ENCODE measurements around the gene ARAP3.

ARAP3 gene

GRCh38 chr5:141668601-141669265, 13.3 kb downstream of the ARAP3 start:
- Histone ChIP-seq H3K27ac (ENCODE audit: low read depth, low read length) (no peak overlapping the region), H3K9ac (ENCODE audit: low read depth, low read length) (no peak overlapping the region), H3K36me3 (ENCODE audit: insufficient read depth, low read length) (peaks cover 60% of the 10 kb centered on the region), H3K27me3 (ENCODE audit: insufficient read depth, low read length) (no peaks in the 10 kb centered on the region), H3K4me3 (ENCODE audit: low read length) (no peak overlapping the region), H3K9me3 (ENCODE audit: insufficient read depth, low read depth, low read length) (no peaks in the 10 kb centered on the region), H3K4me1 (ENCODE audit: insufficient read depth, low read length) (peaks cover 3% of the 10 kb centered on the region)
- 87% methylated on average over 8 of the region's 8 CpGs for WGBS

GRCh38 chr5:141665995-141666940, 15.8 kb downstream of the ARAP3 start:
- H3K4me3 ChIP-seq (ENCODE audit: low read length): no peak overlapping the region
- H3K27me3 ChIP-seq (ENCODE audit: insufficient read depth, low read length): no peaks in the 10 kb centered on the region
- no peak overlapping the region for H3K9ac ChIP-seq (ENCODE audit: low read depth, low read length)
- H3K36me3 ChIP-seq (ENCODE audit: insufficient read depth, low read length): peaks cover 64% of the 10 kb centered on the region
- H3K27ac ChIP-seq (ENCODE audit: low read depth, low read length): no peak overlapping the region
- H3K9me3 ChIP-seq (ENCODE audit: insufficient read depth, low read depth, low read length): no peaks in the 10 kb centered on the region
- no peaks in the 10 kb centered on the region for H3K4me1 ChIP-seq (ENCODE audit: insufficient read depth, low read length)
- 82% methylated on average over 16 of the region's 18 CpGs for WGBS

GRCh38 chr5:141664733-141665461, 17.1 kb downstream of the ARAP3 start:
- Histone ChIP-seq H3K27me3 (ENCODE audit: insufficient read depth, low read length) (no peaks in the 10 kb centered on the region), H3K9me3 (ENCODE audit: insufficient read depth, low read depth, low read length) (no peaks in the 10 kb centered on the region), H3K27ac (ENCODE audit: low read depth, low read length) (no peak overlapping the region), H3K4me1 (ENCODE audit: insufficient read depth, low read length) (no peaks in the 10 kb centered on the region), H3K9ac (ENCODE audit: low read depth, low read length) (no peak overlapping the region), H3K4me3 (ENCODE audit: low read length) (no peak overlapping the region), H3K36me3 (ENCODE audit: insufficient read depth, low read length) (peaks cover 60% of the 10 kb centered on the region)
- WGBS: 59% methylated on average over 13 of the region's 13 CpGs

- no peaks in the 10 kb centered on the region for H3K4me1 ChIP-seq (ENCODE audit: insufficient read depth, low read length)
- H3K27me3 ChIP-seq (ENCODE audit: insufficient read depth, low read length): no peaks in the 10 kb centered on the region
- H3K4me3 ChIP-seq (ENCODE audit: low read length): no peak overlapping the region
- no peaks in the 10 kb centered on the region for H3K9me3 ChIP-seq (ENCODE audit: insufficient read depth, low read depth, low read length)
- H3K27ac ChIP-seq (ENCODE audit: low read depth, low read length): no peak overlapping the region
- 94% methylated on average over 8 of the region's 8 CpGs for WGBS
- H3K9ac ChIP-seq (ENCODE audit: low read depth, low read length): no peak overlapping the region
- H3K36me3 ChIP-seq (ENCODE audit: insufficient read depth, low read length): peaks cover 59% of the 10 kb centered on the region
Observed at GRCh38 chr5:141663506-141663905, 18.5 kb downstream of the ARAP3 start.

GRCh38 chr5:141662028-141662427, 20.0 kb downstream of the ARAP3 start:
- H3K4me3 ChIP-seq (ENCODE audit: low read length): no peak overlapping the region
- 95% methylated on average over 16 of the region's 17 CpGs for whole genome bisulfite sequencing
- H3K9ac ChIP-seq (ENCODE audit: low read depth, low read length): no peak overlapping the region
- H3K9me3 ChIP-seq (ENCODE audit: insufficient read depth, low read depth, low read length): no peaks in the 10 kb centered on the region
- H3K36me3 ChIP-seq (ENCODE audit: insufficient read depth, low read length): peaks cover 71% of the 10 kb centered on the region
- H3K4me1 ChIP-seq (ENCODE audit: insufficient read depth, low read length): no peaks in the 10 kb centered on the region
- H3K27ac ChIP-seq (ENCODE audit: low read depth, low read length): no peak overlapping the region
- no peaks in the 10 kb centered on the region for H3K27me3 ChIP-seq (ENCODE audit: insufficient read depth, low read length)

- Histone ChIP-seq H3K27me3 (ENCODE audit: insufficient read depth, low read length) (no peaks in the 10 kb centered on the region), H3K4me3 (ENCODE audit: low read length) (no peak overlapping the region), H3K27ac (ENCODE audit: low read depth, low read length) (no peak overlapping the region), H3K36me3 (ENCODE audit: insufficient read depth, low read length) (peaks cover 84% of the 10 kb centered on the region), H3K9ac (ENCODE audit: low read depth, low read length) (no peak overlapping the region), H3K4me1 (ENCODE audit: insufficient read depth, low read length) (no peaks in the 10 kb centered on the region), H3K9me3 (ENCODE audit: insufficient read depth, low read depth, low read length) (no peaks in the 10 kb centered on the region)
- 85% methylated on average over 8 of the region's 8 CpGs for WGBS
Observed at GRCh38 chr5:141657937-141658545, 24.0 kb downstream of the ARAP3 start.

- WGBS: 88% methylated on average over 1 of the region's 1 CpG
- H3K36me3 ChIP-seq (ENCODE audit: insufficient read depth, low read length): peaks cover 78% of the 10 kb centered on the region
- no peak overlapping the region for H3K9ac ChIP-seq (ENCODE audit: low read depth, low read length)
- no peaks in the 10 kb centered on the region for H3K4me1 ChIP-seq (ENCODE audit: insufficient read depth, low read length)
- H3K27me3 ChIP-seq (ENCODE audit: insufficient read depth, low read length): no peaks in the 10 kb centered on the region
- H3K9me3 ChIP-seq (ENCODE audit: insufficient read depth, low read depth, low read length): no peaks in the 10 kb centered on the region
- no peak overlapping the region for H3K27ac ChIP-seq (ENCODE audit: low read depth, low read length)
- H3K4me3 ChIP-seq (ENCODE audit: low read length): no peak overlapping the region
Observed at GRCh38 chr5:141657404-141657803, 24.6 kb downstream of the ARAP3 start.

GRCh38 chr5:141656396-141656795, 25.6 kb downstream of the ARAP3 start:
- H3K9ac ChIP-seq (ENCODE audit: low read depth, low read length): no peak overlapping the region
- H3K4me1 ChIP-seq (ENCODE audit: insufficient read depth, low read length): peaks cover 6% of the 10 kb centered on the region; the same call in 1 of the 2 replicates
- H3K4me3 ChIP-seq (ENCODE audit: low read length): no peak overlapping the region
- no peak overlapping the region for H3K27ac ChIP-seq (ENCODE audit: low read depth, low read length)
- no peaks in the 10 kb centered on the region for H3K9me3 ChIP-seq (ENCODE audit: insufficient read depth, low read depth, low read length)
- H3K27me3 ChIP-seq (ENCODE audit: insufficient read depth, low read length): no peaks in the 10 kb centered on the region
- peaks cover 69% of the 10 kb centered on the region for H3K36me3 ChIP-seq (ENCODE audit: insufficient read depth, low read length)
- WGBS: 95% methylated on average over 9 of the region's 9 CpGs

- Histone ChIP-seq H3K27me3 (ENCODE audit: insufficient read depth, low read length) (no peaks in the 10 kb centered on the region), H3K27ac (ENCODE audit: low read depth, low read length) (no peak overlapping the region), H3K9ac (ENCODE audit: low read depth, low read length) (no peak overlapping the region), H3K4me3 (ENCODE audit: low read length) (no peak overlapping the region), H3K36me3 (ENCODE audit: insufficient read depth, low read length) (peaks cover 61% of the 10 kb centered on the region), H3K9me3 (ENCODE audit: insufficient read depth, low read depth, low read length) (no peaks in the 10 kb centered on the region), H3K4me1 (ENCODE audit: insufficient read depth, low read length) (peaks cover 6% of the 10 kb centered on the region; the same call in 1 of the 2 replicates)
- 89% methylated on average over 7 of the region's 7 CpGs for WGBS
Observed at GRCh38 chr5:141655020-141655419, 27.0 kb downstream of the ARAP3 start.

- Histone ChIP-seq H3K27me3 (ENCODE audit: insufficient read depth, low read length) (no peaks in the 10 kb centered on the region), H3K9me3 (ENCODE audit: insufficient read depth, low read depth, low read length) (no peaks in the 10 kb centered on the region), H3K36me3 (ENCODE audit: insufficient read depth, low read length) (peaks cover 56% of the 10 kb centered on the region), H3K9ac (ENCODE audit: low read depth, low read length) (no peak overlapping the region), H3K4me1 (ENCODE audit: insufficient read depth, low read length) (peaks cover 6% of the 10 kb centered on the region; the same call in 1 of the 2 replicates), H3K27ac (ENCODE audit: low read depth, low read length) (no peak overlapping the region), H3K4me3 (ENCODE audit: low read length) (no peak overlapping the region)
- no CpG with 5 or more reads among the region's 2 CpGs for WGBS
Observed at GRCh38 chr5:141654298-141654697, 27.7 kb downstream of the ARAP3 start.
